Endothelial cell of umbilical vein (primary cell): Measurements from ENCODE around the gene ELP4.

Experiments used
- CTCF ChIP-seq, 2 donors: IDR thresholded peaks; 1 replicate in 1 of 2; 2 replicates in 1 of 2; pipeline ENCODE4 v1.5.1; 2011; ENCODE audit warnings: low read length in 2 of 2, mild to moderate bottlenecking in 2 of 2, moderate library complexity in 2 of 2, control low read depth in 1 of 2, inconsistent platforms in 1 of 2, low read depth in 1 of 2; ENCODE audit not compliant: insufficient read depth in 1 of 2; ENCODE audit errors: extremely low read depth in 1 of 2
- JUN ChIP-seq: IDR thresholded peaks from 2 replicates; pipeline ENCODE4 v1.6.1; 2011; ENCODE audit warnings: borderline replicate concordance, low read depth; ENCODE audit not compliant: insufficient read length, insufficient read depth
- MAX ChIP-seq: IDR thresholded peaks from 2 replicates; pipeline ENCODE4 v1.6.1; 2011; ENCODE audit not compliant: insufficient read depth, insufficient read length
- MYC ChIP-seq: IDR thresholded peaks from one replicate; pipeline ENCODE4 v1.6.1; 2011; ENCODE audit warnings: mild to moderate bottlenecking, low read depth, low read length
- POLR2A ChIP-seq: IDR thresholded peaks from 2 replicates; pipeline ENCODE4 v1.6.1; 2012; ENCODE audit warnings: low read depth, mild to moderate bottlenecking, control low read depth, low read length

- no peak for TF ChIP-seq CTCF (IDR thresholded peaks at IDR 0.05; ENCODE audit: extremely low read depth in 1 of 2, insufficient read depth in 1 of 2, low read depth in 1 of 2, low read length in 2 of 2)
- no peak for TF ChIP-seq POLR2A
- no peak for TF ChIP-seq MYC
- no peak for TF ChIP-seq JUN
- no peak for TF ChIP-seq MAX
Observed at GRCh38 chr11:31529189-31529588, 19.6 kb downstream of the ELP4 start.
